HG02981 (cell line): ENCODE measurements around the gene PRMT2.
A peak's percentile ranks its signal among the peaks of the same experiment; 100 is the strongest.
"Not testable (repeated sequence)": the region's sequence is repeated elsewhere in the genome, so short reads cannot be mapped to it uniquely, and the experiment has no call there.

Experiments
- ATAC-seq: cut with Tn5 transposase; IDR thresholded peaks from one replicate; pipeline ENCODE4 v1.9.1; 2021; ENCODE audit warnings: mild to moderate bottlenecking, moderate library complexity; ENCODE audit not compliant: unreplicated experiment

Gene PRMT2

DNA sequence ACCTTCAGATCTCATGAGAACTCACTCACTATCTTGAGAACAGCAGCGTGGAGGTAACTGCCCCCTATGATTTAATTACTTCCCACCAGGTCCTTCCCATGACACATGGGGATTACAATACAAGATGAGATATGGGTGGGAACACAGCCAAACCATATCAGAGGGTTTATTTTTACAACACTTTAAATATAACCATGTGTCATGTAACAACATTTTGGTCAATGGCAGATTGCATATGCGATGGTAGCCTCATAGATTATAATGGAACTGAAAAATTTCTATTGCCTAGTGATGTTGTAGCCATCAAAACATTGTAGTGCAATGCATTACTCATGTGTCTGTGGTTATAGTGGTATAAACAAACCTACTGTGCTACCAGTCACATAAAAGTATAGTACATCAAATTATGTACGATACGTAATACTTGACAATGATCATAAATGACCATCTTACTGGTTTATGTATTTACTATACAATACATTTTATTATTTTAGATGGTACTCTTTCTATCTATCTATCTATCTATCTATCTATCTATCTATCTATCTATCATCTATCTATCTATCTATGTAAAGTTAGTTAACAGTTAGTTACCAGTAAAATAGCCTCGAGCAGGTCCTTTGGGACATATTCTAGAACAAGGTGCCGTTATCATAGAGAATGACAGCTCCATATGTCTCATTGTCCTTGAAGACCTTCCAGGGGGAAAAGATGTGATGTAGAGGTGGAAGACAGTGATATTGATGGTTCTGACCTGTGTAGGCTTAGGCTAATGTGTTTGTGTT, 18.0 kb upstream of the PRMT2 start:
- ATAC-seq, result no peak

DNA sequence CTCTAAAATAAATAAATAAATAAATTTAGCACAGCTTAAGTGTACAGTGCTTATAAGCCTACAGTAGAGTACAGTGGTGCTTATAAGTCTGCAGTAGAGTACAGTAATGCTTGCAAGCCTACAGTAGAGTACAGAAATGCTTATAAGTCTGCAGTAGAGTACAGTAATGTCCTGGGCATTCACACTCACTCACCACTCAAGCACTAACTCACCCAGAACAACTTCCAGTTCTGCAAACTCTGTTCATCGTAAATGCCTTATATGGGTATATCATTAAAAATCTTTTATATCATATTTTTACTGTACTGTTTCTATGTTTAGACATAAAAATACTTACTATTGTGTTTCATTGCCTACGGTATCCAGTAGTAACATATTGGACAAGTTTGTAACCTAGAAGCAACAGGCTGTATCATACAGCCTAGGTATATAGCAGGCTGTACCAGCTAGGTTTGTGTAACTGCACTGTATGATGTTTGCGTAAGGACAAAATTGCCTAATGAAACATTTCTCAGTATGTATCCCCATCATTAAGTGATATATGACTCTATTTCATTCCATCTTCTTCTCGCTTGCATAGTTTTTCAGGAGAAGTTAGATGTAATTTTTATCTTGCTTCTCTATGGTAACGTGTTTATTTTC, 16.6 kb upstream of the PRMT2 start:
- ATAC-seq, result no peak

DNA sequence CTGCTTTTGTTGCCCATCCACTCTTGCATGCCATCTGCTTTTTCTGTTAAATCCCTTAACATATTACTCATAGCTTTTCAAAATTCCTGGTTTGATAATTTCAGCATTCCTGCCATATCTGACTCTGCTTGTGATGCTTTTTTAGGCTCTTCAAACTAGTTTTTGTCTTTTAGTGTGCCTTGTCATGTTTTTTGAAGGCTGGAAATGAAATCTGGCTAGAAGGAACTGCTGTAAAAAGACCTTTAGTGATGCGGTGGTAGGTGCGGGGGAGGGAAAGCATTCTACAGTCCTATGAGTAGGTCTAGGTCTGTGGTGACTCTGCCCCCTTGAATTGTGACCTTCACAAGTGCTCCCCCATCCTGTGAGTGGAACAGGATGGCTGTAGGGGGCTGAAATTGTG, 15.6 kb upstream of the PRMT2 start:
- ATAC-seq, result no peak

DNA sequence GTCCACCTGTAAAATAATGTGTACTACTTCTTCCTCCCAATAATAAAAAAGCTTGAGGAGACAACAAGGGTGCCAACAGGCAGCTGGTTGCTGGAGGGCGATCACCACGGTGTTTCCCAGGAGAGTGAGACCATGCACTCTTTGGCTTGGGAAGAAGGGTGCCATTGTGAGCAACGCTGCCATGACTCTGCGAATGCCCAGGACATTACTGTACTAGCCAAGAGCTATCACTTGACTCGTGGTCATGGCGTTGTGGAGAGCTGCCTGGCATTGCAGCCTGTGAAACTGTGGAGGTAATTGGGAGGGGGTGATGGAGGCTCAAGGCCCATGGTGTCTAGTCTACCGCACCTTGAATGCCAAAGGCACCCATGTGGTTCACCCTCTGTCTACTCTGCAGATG, 14.6 kb upstream of the PRMT2 start:
- ATAC-seq, result no peak

DNA sequence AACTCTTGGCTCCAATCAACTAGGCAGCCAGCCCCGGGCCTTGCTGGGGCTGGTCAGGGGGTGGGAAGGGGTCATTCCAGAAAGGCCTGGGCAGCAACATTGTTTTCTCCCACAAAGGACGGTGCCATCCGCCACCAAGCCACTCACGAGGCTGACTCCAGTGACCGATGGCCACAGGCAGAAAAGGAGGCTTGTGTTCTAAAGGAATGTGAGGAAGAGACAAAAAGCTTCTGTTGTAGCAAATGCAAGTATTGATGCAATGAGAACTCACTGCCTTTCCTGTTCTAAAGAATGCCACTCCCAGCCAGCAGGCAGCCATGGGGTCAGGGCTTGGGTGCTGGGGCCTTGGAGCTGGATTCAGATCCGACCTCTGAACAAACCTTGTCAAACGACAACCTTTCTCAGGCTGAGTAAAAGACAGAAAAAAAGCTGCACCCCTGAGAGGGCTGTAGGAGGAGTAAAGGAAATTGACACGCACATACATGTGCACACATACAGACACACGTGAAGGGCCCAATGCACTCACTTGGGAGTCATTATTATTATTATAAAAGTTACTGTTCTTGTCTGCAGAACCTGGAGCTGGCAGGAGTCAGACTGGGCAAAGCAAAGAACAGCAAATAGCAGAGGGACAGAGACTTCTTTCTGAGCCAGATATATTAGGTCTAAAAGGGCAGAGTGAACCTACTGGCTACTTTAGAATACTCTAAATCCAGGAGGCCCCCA, 13.9 kb upstream of the PRMT2 start:
- ATAC-seq, result no peak

DNA sequence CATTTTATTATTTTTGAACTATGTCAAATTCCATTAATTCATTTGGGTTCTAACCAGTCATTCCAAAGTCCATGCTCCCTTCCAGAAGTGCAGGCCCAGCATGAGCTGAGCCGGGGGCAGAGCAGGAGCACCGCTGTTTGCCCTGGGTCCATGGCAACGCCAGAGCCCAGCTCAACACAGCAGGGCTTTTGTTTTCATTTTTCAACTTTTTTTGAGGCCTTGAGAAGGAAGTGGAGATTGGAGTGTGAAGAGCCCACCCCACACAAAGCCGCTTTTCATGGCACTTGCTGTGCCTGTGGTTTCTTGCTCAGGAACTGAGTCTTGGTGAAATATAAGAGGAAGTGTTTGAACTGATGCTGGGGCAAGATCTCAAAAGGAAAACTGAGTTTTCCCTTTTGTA, 13.2 kb upstream of the PRMT2 start:
- no peak for ATAC-seq

DNA sequence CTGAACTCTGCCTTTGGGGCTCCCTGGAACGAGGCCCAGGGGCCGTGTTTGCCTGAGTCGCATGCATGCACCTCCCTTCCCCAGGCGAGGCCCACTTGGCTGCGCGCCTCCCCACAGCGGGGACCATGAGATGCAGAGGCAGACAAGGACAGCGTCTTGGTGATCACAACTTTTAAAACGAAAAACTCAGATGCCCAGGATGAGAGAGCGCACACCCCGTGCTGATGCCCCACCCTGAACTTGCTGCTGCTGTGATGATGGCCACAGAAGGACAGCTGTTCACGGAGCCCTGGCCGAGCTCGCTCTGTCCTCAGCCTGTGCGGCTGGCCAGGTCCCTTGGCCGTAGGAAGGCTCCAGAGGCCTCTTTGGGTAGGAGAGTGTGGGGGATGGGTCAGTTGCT, 11.4 kb upstream of the PRMT2 start:
- ATAC-seq, result no peak

DNA sequence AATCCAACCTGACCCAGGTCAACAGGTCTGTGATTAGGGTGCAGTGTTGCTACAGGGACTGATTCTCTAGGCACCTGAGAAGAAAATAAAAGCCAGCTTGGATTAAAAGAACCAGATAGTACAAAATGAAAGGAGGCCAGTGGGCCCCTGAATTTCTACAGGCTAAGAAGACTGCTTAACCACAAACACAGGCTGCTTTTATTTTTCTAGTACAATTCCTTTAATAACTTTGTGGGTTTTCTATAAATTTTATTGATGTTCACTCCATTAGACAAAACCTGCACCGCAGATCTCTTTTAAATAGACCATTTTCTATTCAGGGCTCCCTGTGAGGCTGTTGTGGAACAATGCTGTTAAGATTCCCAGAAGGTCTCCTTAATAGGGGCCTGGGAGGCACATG, 9.7 kb upstream of the PRMT2 start:
- ATAC-seq, result no peak

DNA sequence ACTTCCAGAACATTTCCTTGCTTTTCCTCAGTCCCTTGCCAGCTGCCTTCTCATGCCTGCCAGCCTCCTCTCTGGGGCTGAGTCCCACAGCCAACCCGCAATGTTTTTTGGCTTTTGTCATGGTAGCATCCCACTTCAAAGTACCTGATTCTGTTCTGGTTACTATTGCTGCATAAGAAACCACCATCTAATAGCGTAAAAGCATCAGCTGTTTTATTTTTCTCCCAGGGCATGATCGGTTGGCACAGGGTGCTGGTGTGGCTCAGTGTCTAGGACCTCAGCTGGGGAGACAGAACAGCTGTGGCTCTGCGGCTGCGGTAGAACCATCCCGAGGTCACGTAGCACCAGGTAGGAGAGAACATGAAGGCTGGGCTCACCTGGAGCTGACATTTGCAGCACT, 8.9 kb upstream of the PRMT2 start:
- ATAC-seq, result no peak

DNA sequence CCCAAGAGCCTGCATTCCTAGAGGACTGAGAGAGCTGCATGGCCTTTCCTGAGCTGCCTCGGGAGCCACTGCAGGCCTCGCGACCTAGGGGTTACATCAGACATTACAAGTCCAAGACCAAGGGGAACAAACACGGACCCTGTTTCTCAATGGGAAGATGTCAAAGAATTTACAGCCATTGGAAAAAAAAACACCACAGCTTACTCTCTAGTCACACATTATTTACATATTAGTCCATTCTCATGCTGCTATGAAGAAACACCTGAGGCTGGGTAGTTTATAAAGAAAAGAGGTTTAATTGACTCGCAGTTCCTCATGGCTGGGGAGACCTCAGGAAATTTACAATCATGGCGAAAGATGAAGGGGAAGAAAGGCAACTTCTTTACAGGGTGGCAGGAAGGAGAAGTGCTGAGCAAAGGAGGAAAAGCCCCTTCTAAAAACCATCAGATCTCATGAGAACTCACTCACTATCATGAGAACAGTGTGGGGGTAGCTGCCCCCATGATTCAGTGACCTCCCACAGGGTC, 8.4 kb upstream of the PRMT2 start:
- no peak for ATAC-seq

DNA sequence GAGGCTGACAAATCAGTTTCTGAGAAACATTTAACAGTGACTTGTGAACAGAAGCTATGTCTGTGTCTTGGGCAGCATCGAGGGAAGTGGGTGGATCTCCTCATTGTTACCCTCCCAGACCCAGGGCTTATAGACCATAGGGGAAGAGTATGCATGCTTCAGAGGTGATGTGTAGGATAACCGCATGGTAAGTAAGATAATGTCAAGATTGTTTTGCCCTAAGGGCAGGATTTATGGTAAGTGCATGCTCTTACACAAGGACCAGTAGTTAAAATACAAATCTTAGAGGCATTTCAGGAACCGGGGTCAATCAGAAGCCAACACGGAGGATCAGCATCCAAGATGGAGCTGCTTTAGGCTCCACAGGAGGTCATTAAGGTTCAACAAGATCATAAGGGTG, 7.7 kb upstream of the PRMT2 start:
- ATAC-seq, result no peak

DNA sequence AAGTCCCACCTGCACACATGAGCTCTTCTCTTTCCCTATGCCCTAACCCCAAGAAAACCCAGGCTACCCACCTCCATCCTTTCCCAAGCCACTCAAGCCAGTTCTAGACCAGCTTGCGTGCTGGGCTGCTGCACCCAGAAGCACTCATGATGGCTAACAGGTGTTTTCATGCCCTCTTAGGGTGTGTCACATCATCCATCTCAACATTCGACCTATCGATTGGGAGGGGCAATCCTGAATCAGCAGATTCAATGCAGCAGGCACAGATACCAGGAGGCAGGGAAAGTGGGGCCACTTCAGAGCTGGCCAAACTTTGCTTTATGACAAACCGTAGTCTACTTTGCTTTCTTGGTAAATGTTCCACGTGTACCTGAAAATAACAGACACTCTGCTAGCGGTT, 6.6 kb upstream of the PRMT2 start:
- no peak for ATAC-seq

DNA sequence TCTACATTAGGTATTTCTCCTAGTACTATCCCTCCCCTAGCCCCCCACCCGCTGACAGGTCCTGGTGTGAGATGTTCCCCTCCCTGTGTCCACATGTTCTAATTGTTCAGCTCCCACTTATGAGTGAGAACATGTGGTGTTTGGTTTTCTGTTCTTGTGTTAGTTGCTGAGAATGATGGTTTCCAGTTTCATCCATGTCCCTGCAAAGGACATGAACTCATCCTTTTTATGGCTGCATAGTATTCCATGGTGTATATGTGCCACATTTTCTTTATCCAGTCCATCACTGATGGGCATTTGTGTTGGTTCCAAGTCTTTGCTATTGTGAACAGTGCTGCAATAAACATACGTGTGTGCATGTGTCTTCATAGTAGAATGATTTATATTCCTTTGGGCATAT, 4.6 kb upstream of the PRMT2 start:
- ATAC-seq, result not testable (repeated sequence)

DNA sequence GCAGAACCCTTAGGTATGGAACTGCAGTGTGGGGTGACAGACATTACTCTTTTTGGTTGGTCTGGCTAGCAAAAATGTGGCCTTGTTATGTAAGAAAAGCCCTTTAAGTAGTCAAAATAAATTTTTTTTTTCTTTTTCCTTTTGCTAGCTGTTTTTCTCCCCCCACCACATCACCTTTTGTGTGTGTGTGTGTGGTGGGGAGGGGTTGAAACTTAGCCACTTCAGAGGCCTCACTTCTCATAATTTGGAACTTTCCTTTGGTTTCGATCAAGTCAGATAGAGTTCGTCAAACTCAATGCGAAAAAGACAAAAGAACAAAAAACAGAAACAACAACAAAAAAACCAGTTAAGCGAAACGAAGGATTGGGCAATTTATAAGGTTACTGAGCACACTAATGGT, 1.9 kb upstream of the PRMT2 start:
- ATAC-seq, result no peak

DNA sequence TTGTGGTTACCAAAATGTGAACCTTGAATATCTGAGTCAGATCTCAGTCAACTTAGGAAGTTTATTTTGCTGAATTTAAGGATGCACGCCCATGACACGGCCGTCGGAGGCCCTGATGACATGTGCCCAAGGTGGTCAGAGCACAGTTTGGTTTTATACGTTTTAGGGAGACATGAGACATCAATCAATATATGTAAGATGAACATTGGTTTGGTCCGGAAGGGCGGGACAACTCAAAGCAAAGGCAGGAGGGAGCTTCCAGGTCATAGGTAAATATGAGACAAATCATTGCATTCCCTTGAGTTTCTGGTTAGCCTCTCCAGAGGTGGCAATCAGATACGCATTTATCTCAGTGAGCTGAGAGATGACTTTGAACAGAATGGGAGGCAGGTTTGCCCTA, 1.0 kb upstream of the PRMT2 start:
- no peak for ATAC-seq

DNA sequence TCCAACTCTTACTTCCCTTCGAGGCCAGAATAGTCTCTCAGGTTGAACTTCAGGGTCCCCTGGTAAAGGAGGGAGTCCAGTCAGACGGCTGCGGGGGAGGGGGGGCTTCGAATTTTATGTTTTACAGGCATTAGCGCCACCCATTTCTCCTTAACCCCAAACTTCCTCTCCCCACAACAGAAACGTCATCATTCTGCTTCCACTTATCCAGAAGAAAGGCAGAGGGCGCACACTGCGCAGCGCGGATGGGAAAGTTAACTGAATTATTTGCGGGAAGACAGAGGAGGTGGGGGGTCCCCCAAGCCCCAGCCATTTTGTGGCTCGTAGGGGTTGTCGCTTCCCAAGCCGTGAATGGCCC, 529 bp upstream of the PRMT2 start:
- peak; percentile 17 for ATAC-seq

DNA sequence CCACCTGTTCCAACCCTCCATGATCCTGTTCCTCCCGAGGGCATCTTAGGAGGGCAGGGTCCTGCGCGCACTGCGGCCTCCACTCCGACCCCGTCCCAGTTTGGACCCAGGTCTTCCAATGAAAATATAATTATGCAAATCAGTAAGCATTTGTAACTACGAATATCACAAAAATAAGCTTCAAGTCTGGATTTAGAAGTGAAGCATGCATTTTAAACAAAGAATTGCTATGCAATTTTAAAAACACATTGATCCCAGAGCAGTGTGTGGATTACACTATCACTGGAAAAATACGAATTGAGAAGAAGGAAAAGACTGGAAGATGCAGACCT, 673 bp downstream of the PRMT2 start:
- no peak for ATAC-seq

DNA sequence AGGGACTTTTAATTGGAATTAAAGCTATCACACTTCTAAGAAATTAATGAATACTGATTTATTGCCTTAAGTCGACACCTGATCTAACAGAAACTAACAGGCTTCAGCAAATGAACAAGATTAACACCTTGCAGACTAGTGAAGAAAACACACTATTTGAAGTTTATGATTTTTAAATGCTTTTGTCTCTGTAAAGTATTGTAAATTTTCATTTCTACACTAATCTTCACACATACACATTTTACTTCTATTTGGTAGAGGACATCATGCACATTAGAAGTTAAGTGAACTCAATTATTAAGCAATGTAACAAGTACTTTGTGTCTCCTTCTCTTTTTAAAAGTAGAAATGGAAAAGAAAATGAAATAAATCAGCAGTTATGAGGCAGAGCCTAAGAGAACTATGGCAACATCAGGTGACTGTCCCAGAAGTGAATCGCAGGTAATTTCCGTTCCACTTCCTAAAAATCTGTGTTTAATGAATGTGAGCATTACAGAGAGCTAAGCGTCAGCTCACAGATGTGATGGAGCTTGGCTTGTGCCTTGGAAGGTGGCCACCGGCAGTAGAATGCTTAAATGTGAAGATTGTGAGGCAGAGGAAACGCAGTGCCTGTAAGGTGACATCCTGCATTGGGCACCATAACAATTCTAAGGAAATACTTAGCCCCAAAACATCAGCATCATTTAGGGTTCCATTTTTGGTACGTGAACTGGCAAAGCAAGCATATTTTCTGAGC, 1.2 kb downstream of the PRMT2 start:
- ATAC-seq, result no peak

DNA sequence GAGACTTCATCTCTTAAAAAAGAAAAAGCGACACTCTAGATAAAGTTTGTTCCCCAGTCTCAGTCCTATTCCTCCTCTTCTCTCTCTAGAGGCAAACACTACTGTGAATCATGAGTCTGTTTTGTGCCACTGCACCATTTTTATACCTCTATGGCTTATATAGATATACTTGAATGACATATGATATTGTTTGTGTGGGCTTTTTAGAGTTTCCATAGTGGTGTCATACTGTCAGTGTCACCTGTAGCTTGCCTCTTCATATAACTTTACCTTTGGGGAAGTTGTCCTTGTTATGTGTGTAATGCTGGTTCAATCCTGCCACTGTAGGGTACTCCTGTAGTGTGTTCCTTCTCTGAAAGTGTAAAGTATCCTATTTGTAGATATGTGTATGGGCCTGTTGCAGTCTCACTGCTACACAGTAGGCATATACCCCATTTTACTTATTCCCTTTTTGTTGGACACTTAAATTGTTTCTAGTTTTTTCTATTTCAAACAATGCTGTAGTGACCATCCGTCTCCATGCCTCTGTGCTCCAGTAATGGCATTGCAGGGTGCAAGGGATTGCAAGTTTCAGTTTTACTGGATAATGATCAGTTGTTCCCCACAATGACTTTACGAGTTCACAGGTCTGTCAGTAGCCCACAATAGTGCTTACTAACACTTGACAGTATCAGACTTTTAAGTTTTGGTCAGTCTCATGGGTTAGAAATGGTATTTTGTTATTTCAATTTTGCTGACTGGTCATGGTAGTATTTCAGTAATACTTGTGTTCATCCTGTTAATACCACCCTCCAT, 2.7 kb downstream of the PRMT2 start:
- no peak for ATAC-seq

DNA sequence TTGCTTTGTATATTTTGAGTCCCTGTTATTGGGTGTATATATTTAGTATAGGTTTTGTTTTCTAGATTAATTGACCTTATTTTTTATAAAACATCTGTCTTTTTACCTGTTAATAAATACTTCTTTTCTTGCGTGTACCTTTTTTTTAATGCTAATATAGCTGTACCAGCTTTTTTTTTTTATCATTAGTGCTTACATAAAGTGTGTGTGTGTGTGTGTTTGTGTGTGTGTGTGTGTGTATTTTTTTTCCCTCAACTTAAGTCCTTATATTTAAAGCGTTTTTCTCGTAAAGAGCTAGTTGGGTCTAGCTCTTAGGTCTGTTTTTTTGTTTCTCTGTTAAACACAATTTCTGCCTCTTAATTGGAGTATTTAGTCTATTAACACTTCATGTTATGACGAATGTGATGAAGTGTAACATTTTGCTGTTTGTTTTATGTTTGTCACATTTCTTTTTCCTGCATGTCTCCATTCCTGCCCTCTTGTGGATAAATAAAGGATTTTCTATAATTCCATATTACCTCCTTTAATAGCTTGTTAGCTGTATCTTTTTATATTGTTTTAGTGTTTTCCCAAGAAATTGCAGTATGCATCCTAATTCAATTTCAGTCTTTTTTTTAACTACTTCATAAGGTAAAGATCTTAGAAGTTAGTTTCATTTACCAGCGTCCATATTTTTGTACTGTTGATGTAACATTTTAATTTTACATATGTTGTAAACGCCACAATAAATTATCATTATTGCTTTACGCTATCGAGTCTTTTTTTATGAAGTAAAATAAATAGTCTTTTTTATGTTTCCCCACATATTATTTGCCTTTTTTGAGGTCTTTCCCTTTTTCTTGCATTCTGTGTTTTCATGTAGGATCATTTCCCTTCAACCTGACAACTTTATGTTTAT, 4.3 kb downstream of the PRMT2 start:
- no peak for ATAC-seq
